OCI-LY1 (cell line): ENCODE data around the gene KIF2B.
"Not testable (repeated sequence)": the region's sequence is repeated elsewhere in the genome, so short reads cannot be mapped to it uniquely, and the experiment has no call there.

ENCODE experiments used
- H2AFZ ChIP-seq: fragments of 200-600 bp; sonication (generic), shearing (Covaris generic); 2 replicates; pipeline ENCODE4 v1.6.0; 2014; ENCODE audit warnings: antibody characterized with exemption, mild to moderate bottlenecking, low read length
- H3F3A ChIP-seq: fragments of 200-600 bp; sonication (generic), shearing (Covaris generic); 2 replicates; pipeline ENCODE4 v1.6.0; 2014; ENCODE audit warnings: mild to moderate bottlenecking, antibody characterized with exemption, low read length, moderate library complexity; ENCODE audit not compliant: insufficient read depth
- H3K27ac ChIP-seq: fragments of 200-600 bp; sonication (generic); 2 replicates; pipeline ENCODE4 v1.5.1; 2014; ENCODE audit warnings: low read length, mixed run types, mild to moderate bottlenecking, low read depth; ENCODE audit not compliant: poor library complexity, severe bottlenecking
- H3K27me3 ChIP-seq: fragments of 200-600 bp; sonication (generic); 2 replicates; pipeline ENCODE4 v1.6.0; 2014; ENCODE audit warnings: antibody characterized with exemption, mild to moderate bottlenecking, low read length, moderate library complexity; ENCODE audit not compliant: insufficient read depth
- H3K36me3 ChIP-seq: fragments of 200-600 bp; sonication (generic); 2 replicates; pipeline ENCODE4 v1.6.1; 2014; ENCODE audit warnings: mild to moderate bottlenecking, antibody characterized with exemption, low read length, moderate library complexity, mixed read lengths; ENCODE audit not compliant: insufficient read depth
- H3K4me1 ChIP-seq: fragments of 200-600 bp; sonication (generic); 2 replicates; pipeline ENCODE4 v1.5.1; 2014; ENCODE audit warnings: mild to moderate bottlenecking, low read length, moderate library complexity; ENCODE audit not compliant: insufficient read depth, severe bottlenecking
- H3K4me2 ChIP-seq: fragments of 200-600 bp; sonication (generic), shearing (Covaris generic); 2 replicates; pipeline ENCODE4 v1.6.1; 2014; ENCODE audit warnings: low read length
- H3K4me3 ChIP-seq: fragments of 200-600 bp; sonication (generic); 2 replicates; pipeline ENCODE4 v1.5.1; 2014; ENCODE audit warnings: low read length, low read depth, mild to moderate bottlenecking, mixed read lengths; ENCODE audit not compliant: poor library complexity, severe bottlenecking
- H3K79me2 ChIP-seq: fragments of 200-600 bp; shearing (Covaris generic); 2 replicates; pipeline ENCODE4 v1.6.1; 2016; ENCODE audit warnings: mixed run types, low read length, mixed read lengths; ENCODE audit not compliant: insufficient read depth
- H3K9ac ChIP-seq: fragments of 200-600 bp; sonication (generic), shearing (Covaris generic); 2 replicates; pipeline ENCODE4 v1.6.1; 2014; ENCODE audit warnings: mild to moderate bottlenecking, low read length, mixed read lengths
- H3K9me2 ChIP-seq: fragments of 200-600 bp; sonication (generic), shearing (Covaris generic); 2 replicates; pipeline ENCODE4 v1.6.1; 2014; ENCODE audit warnings: low read depth, mild to moderate bottlenecking, low read length, mixed read lengths
- H3K9me3 ChIP-seq: fragments of 200-600 bp; shearing (Covaris generic); 2 replicates; pipeline ENCODE4 v1.6.1; 2014; ENCODE audit warnings: low read length, mixed read lengths
- H4K20me1 ChIP-seq: fragments of 200-600 bp; sonication (generic), shearing (Covaris generic); 2 replicates; pipeline ENCODE4 v1.6.0; 2016; ENCODE audit warnings: mild to moderate bottlenecking, low read length; ENCODE audit not compliant: insufficient read depth
- EZH2 ChIP-seq: fragments of 200-600 bp; sonication (generic), shearing (Covaris generic); IDR thresholded peaks from 2 replicates; pipeline ENCODE4 v1.8.0; 2017; ENCODE audit warnings: borderline replicate concordance, mixed run types, mild to moderate bottlenecking, antibody characterized with exemption, low read length, moderate library complexity, mixed read lengths
- TF ChIP-seq, protein P1 (sequence below): fragments of 200-600 bp; sonication (generic), shearing (Covaris generic); IDR thresholded peaks from 2 replicates; pipeline ENCODE4 v1.5.1; 2017; ENCODE audit warnings: mild to moderate bottlenecking, antibody characterized with exemption, low read length, moderate library complexity, mixed read lengths

The KIF2B gene

GRCh38 chr17:53819956-53820355 is 2.8 kb upstream of the KIF2B start:
- Histone ChIP-seq H3K79me2 (no peaks in the 10 kb centered on the region), H3K27me3 (no peaks in the 10 kb centered on the region), H3K9ac (no peak overlapping the region), H3K9me3 (no peaks in the 10 kb centered on the region), H3K4me3 (no peak overlapping the region), H2AFZ (no peak overlapping the region), H3K4me1 (no peaks in the 10 kb centered on the region), H3K9me2 (no peaks in the 10 kb centered on the region), H3K36me3 (no peaks in the 10 kb centered on the region), H3K27ac (no peak overlapping the region), H3F3A (no peaks in the 10 kb centered on the region), H4K20me1 (no peaks in the 10 kb centered on the region), H3K4me2 (no peak overlapping the region)
- TF ChIP-seq EZH2 = no peak
- TF ChIP-seq, protein P1, sequence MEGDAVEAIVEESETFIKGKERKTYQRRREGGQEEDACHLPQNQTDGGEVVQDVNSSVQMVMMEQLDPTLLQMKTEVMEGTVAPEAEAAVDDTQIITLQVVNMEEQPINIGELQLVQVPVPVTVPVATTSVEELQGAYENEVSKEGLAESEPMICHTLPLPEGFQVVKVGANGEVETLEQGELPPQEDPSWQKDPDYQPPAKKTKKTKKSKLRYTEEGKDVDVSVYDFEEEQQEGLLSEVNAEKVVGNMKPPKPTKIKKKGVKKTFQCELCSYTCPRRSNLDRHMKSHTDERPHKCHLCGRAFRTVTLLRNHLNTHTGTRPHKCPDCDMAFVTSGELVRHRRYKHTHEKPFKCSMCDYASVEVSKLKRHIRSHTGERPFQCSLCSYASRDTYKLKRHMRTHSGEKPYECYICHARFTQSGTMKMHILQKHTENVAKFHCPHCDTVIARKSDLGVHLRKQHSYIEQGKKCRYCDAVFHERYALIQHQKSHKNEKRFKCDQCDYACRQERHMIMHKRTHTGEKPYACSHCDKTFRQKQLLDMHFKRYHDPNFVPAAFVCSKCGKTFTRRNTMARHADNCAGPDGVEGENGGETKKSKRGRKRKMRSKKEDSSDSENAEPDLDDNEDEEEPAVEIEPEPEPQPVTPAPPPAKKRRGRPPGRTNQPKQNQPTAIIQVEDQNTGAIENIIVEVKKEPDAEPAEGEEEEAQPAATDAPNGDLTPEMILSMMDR = no peak

DNA sequence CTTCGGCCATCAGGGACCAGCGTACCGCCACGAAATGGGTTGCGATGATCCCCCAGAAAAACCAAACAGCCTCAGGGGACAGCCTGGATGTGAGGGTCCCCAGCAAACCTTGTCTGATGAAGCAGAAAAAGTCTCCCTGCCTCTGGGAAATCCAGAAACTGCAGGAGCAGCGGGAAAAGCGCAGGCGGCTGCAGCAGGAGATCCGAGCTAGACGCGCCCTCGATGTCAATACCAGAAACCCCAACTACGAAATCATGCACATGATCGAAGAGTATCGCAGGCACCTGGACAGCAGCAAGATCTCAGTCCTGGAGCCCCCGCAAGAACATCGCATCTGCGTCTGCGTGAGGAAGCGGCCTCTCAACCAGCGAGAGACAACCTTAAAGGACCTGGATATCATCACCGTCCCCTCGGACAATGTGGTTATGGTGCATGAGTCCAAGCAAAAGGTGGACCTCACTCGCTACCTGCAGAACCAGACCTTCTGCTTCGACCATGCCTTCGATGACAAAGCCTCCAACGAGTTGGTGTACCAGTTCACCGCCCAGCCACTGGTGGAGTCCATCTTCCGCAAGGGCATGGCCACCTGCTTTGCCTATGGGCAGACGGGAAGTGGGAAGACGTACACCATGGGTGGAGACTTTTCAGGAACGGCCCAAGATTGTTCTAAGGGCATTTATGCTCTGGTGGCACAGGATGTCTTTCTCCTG is 769 bp downstream of the KIF2B start:
- no peaks in the 10 kb centered on the region for H3K9me3 ChIP-seq
- no peak overlapping the region for H3K9ac ChIP-seq

DNA sequence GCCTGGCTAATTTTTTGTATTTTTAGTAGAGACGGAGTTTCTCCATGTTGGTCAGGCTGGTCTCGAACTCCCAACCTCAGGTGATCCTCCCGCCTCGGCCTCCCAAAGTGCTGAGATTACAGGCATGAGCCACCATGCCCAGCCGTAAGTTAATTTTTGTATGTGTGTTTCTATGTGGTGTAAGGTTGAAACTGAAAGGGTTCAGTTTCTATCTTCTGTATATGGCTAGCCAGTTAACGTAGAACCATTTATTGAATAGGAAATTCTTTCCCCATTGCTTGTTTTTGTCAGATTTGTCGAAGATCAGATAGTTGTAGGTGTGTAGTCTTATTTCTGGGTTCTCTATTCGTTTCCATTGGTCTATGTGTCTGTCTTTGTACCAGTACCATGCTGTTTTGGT is 12.0 kb downstream of the KIF2B start:
- H3K9ac ChIP-seq, H3K4me2 ChIP-seq, H3K27ac ChIP-seq, H3K4me1 ChIP-seq, H3K27me3 ChIP-seq, H2AFZ ChIP-seq, H3F3A ChIP-seq, H3K4me3 ChIP-seq, H3K36me3 ChIP-seq, H4K20me1 ChIP-seq, H3K9me3 ChIP-seq, H3K9me2 ChIP-seq, H3K79me2 ChIP-seq: not testable (repeated sequence)

More for the DNA sequence above, 769 bp downstream of the KIF2B start:
- H2AFZ ChIP-seq = no peak overlapping the region
- no peaks in the 10 kb centered on the region for H4K20me1 ChIP-seq
- no peak for TF ChIP-seq EZH2
- TF ChIP-seq, protein P1 = no peak
- H3K79me2 ChIP-seq = no peaks in the 10 kb centered on the region
- H3K4me2 ChIP-seq = no peak overlapping the region
- H3K4me1 ChIP-seq = no peaks in the 10 kb centered on the region
- no peaks in the 10 kb centered on the region for H3F3A ChIP-seq
- H3K4me3 ChIP-seq = no peak overlapping the region
- H3K27me3 ChIP-seq = no peaks in the 10 kb centered on the region
- H3K36me3 ChIP-seq = no peaks in the 10 kb centered on the region
- no peaks in the 10 kb centered on the region for H3K9me2 ChIP-seq
- no peak overlapping the region for H3K27ac ChIP-seq

DNA sequence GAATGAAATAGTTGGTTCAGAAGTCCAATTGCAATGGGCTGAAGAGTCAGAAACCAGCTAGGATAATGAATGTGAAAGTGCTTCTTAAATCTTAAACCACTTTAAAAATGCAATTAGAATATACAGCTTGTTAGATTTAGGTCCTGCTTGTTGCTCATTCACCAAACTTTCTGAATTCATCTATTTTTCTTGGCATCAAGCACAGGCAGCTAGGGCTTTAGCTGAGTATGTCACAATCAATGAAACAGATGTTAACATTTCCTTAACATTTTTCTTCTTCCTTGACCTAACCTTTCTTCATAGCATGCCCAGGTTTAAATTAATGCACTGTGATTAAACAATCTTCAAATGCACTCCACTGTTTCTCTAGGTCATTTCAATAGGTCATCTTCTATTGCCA is 14.4 kb downstream of the KIF2B start:
- Histone ChIP-seq H3K27ac (no peak overlapping the region), H3K79me2 (no peaks in the 10 kb centered on the region), H3K9me3 (0 out of 2 replicates have a peak, but pooled peaks cover 2% of the 10 kb centered on the region), H3K4me2 (no peak overlapping the region), H2AFZ (no peak overlapping the region), H3K4me3 (no peak overlapping the region), H3K9me2 (no peaks in the 10 kb centered on the region), H3K36me3 (no peaks in the 10 kb centered on the region), H3K27me3 (no peaks in the 10 kb centered on the region), H4K20me1 (no peaks in the 10 kb centered on the region), H3F3A (no peaks in the 10 kb centered on the region), H3K4me1 (no peaks in the 10 kb centered on the region), H3K9ac (no peak overlapping the region)
- no peak for TF ChIP-seq EZH2
- TF ChIP-seq, protein P1 = no peak
